Measurements from ENCODE around the gene FBXO21.
"Not testable (repeated sequence)": the region's sequence is repeated elsewhere in the genome, so short reads cannot be mapped to it uniquely, and the experiment has no call there.

The FBXO21 gene

GRCh38 chr12:117189725-117190209 is 503 bp downstream of the FBXO21 start:
- TF ChIP-seq, protein P1, sequence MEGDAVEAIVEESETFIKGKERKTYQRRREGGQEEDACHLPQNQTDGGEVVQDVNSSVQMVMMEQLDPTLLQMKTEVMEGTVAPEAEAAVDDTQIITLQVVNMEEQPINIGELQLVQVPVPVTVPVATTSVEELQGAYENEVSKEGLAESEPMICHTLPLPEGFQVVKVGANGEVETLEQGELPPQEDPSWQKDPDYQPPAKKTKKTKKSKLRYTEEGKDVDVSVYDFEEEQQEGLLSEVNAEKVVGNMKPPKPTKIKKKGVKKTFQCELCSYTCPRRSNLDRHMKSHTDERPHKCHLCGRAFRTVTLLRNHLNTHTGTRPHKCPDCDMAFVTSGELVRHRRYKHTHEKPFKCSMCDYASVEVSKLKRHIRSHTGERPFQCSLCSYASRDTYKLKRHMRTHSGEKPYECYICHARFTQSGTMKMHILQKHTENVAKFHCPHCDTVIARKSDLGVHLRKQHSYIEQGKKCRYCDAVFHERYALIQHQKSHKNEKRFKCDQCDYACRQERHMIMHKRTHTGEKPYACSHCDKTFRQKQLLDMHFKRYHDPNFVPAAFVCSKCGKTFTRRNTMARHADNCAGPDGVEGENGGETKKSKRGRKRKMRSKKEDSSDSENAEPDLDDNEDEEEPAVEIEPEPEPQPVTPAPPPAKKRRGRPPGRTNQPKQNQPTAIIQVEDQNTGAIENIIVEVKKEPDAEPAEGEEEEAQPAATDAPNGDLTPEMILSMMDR (conservative IDR thresholded peaks at IDR 0.05; ENCODE audit: control insufficient read depth, insufficient read depth, low read depth, low read length), result no peak
- DNase-seq (ENCODE audit: low read depth), result peak; percentile 35
- H3K4me3 ChIP-seq (ENCODE audit: control insufficient read depth, low read depth, low read length), result peak overlapping the region; percentile 80

GRCh38 chr12:117188961-117189724 is 1.1 kb downstream of the FBXO21 start:
- peak overlapping the region; percentile 80 for H3K4me3 ChIP-seq (ENCODE audit: control insufficient read depth, low read depth, low read length)
- TF ChIP-seq, protein P1 (conservative IDR thresholded peaks at IDR 0.05; ENCODE audit: control insufficient read depth, insufficient read depth, low read depth, low read length), result no peak
- peak; percentile 70 for DNase-seq (ENCODE audit: low read depth)

DNA sequence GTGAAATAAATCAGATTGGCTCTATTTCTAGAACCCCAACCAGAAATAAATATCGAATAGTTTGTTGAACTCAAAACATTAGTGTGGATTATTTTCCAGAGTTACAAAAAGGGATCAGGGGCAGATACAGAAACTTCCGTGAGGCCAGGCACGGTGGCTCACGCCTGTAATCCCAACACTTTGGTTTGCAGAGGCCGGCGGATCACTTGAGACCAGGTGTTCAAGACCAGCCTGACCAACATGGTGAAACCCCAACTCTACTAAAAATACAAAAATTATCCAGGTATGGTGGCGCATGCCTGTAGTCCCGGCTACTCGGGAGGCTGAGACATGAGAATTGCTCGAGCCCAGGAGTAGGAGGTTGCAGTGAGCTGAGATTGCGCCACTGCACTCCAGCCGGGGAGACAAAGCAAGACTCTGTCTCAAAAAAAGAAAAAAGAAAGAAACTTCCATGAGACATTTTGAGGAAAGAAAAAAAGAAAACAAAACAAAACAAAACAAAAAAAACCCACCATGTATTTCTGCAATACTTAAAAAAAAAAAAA is 2.1 kb downstream of the FBXO21 start:
- H3K4me3 ChIP-seq (ENCODE audit: control insufficient read depth, low read depth, low read length), result no peak overlapping the region
- TF ChIP-seq, protein P1 (conservative IDR thresholded peaks at IDR 0.05; ENCODE audit: control insufficient read depth, insufficient read depth, low read depth, low read length), result no peak
- DNase-seq (ENCODE audit: low read depth), result no peak

- TF ChIP-seq, protein P1 (conservative IDR thresholded peaks at IDR 0.05; ENCODE audit: control insufficient read depth, insufficient read depth, low read depth, low read length), result no peak
- H3K4me3 ChIP-seq (ENCODE audit: control insufficient read depth, low read depth, low read length), result no peak overlapping the region
- DNase-seq (ENCODE audit: low read depth), result no peak
Observed at GRCh38 chr12:117187421-117187820, 2.8 kb downstream of the FBXO21 start.

DNA sequence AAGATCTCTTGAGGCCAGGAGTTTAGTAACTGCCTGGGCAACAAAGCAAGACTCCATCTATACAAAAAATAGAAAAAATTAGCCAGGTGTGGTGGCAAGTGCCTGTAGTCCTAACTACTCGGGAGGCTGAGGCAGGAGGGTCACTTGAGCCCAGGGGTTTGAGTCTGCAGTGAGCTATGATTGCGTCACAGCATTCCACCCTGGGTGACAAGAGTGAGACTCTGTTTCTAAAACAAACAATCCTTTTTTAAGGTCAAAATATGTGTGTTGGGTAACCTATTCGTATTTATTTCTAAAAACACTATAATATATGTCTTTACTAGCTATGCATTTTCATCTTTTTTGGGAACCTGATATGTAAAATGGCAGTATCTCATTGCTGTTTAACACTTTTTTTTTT is 7.4 kb downstream of the FBXO21 start:
- no peak for DNase-seq (ENCODE audit: low read depth)
- TF ChIP-seq, protein P1 (conservative IDR thresholded peaks at IDR 0.05; ENCODE audit: control insufficient read depth, insufficient read depth, low read depth, low read length), result no peak
- no peak overlapping the region for H3K4me3 ChIP-seq (ENCODE audit: control insufficient read depth, low read depth, low read length)

- DNase-seq (ENCODE audit: low read depth); H3K4me3 ChIP-seq (ENCODE audit: control insufficient read depth, low read depth, low read length): not testable (repeated sequence)
Observed at GRCh38 chr12:117181468-117181843, 8.8 kb downstream of the FBXO21 start.

GRCh38 chr12:117180758-117181467 is 9.4 kb downstream of the FBXO21 start:
- TF ChIP-seq, protein P1 (conservative IDR thresholded peaks at IDR 0.05; ENCODE audit: control insufficient read depth, insufficient read depth, low read depth, low read length), result no peak
- no peak overlapping the region for H3K4me3 ChIP-seq (ENCODE audit: control insufficient read depth, low read depth, low read length)
- DNase-seq (ENCODE audit: low read depth), result no peak

All from fibroblast of mammary gland (primary cell).